HepG2 (cell line): ENCODE measurements around the gene BCKDHA. TPM values are rescaled to one million over a fixed set of nuclear protein-coding genes. Genes with fewer than 3 reads are reported as not detected.

Experiments used
- AGO2 ChIP-seq: fragments of 200-400 bp; formaldehyde crosslinking; optimal IDR thresholded peaks from 2 replicates; pipeline ENCODE3; 2017; ENCODE audit warnings: mild to moderate bottlenecking, low read depth, low read length, moderate library complexity
- ATF3 ChIP-seq: sonication (generic); formaldehyde crosslinking; IDR thresholded peaks from 2 replicates; pipeline ENCODE4 v1.4.0; 2020; ENCODE audit warnings: missing genetic modification reagents
- GABPA ChIP-seq, 2 experiments: IDR thresholded peaks; 2 replicates each; pipeline ENCODE4 v1.6.1; 2011 to 2016; ENCODE audit warnings: low read depth in 2 of 2, low read length in 1 of 2, missing biosample characterization in 1 of 2, missing genetic modification characterization in 1 of 2
- GFI1 ChIP-seq: sonication (generic); formaldehyde crosslinking; IDR thresholded peaks from 2 replicates; pipeline ENCODE4 v1.5.0; 2020; ENCODE audit warnings: missing genetic modification reagents, mild to moderate bottlenecking, borderline replicate concordance
- KDM2A ChIP-seq: sonication (generic); formaldehyde crosslinking; IDR thresholded peaks from 2 replicates; pipeline ENCODE4 v1.4.0; 2020; ENCODE audit warnings: low read depth, missing genetic modification reagents, borderline replicate concordance
- KLF13 ChIP-seq: sonication (generic); formaldehyde crosslinking; IDR thresholded peaks from 2 replicates; pipeline ENCODE4 v1.4.0; 2020; ENCODE audit warnings: mild to moderate bottlenecking, missing genetic modification reagents
- MAFG ChIP-seq: sonication (generic); formaldehyde crosslinking; IDR thresholded peaks from 2 replicates; pipeline ENCODE4 v1.5.1; 2020; ENCODE audit warnings: mild to moderate bottlenecking, missing genetic modification reagents
- NFYC ChIP-seq: IDR thresholded peaks from 2 replicates; pipeline ENCODE4 v1.6.1; 2016; ENCODE audit warnings: missing genetic modification reagents, missing compliant biosample characterization
- NR3C1 ChIP-seq: sonication (generic); formaldehyde crosslinking; IDR thresholded peaks from 2 replicates; pipeline ENCODE4 v1.4.0; 2020; ENCODE audit warnings: missing genetic modification reagents
- POGK ChIP-seq: sonication (generic); formaldehyde crosslinking; conservative IDR thresholded peaks from 2 replicates; pipeline ENCODE4 v1.8.0; 2022; ENCODE audit warnings: mild to moderate bottlenecking, moderate library complexity, missing genetic modification reagents
- RARG ChIP-seq: sonication (generic); formaldehyde crosslinking; IDR thresholded peaks from 2 replicates; pipeline ENCODE4 v1.4.0; 2020; ENCODE audit warnings: low read depth, mild to moderate bottlenecking, missing genetic modification reagents
- ZBTB25 ChIP-seq: IDR thresholded peaks from 2 replicates; pipeline ENCODE4 v1.6.1; 2018; ENCODE audit warnings: missing genetic modification reagents
- ZFP36 ChIP-seq: fragments of 150-350 bp; IDR thresholded peaks from 2 replicates; pipeline ENCODE4 v1.6.1; 2018; ENCODE audit warnings: borderline replicate concordance, low read length, low read depth; ENCODE audit not compliant: partially characterized antibody
- ZFP62 ChIP-seq: sonication (generic); formaldehyde crosslinking; IDR thresholded peaks from 2 replicates; pipeline ENCODE4 v1.4.0; 2020; ENCODE audit warnings: missing genetic modification reagents
- ZNF280B ChIP-seq: sonication (generic); formaldehyde crosslinking; IDR thresholded peaks from 2 replicates; pipeline ENCODE4 v1.5.0; 2020; ENCODE audit warnings: missing genetic modification reagents, mild to moderate bottlenecking, borderline replicate concordance
- ZNF3 ChIP-seq: IDR thresholded peaks from 2 replicates; pipeline ENCODE4 v1.7.0; 2017; ENCODE audit warnings: inconsistent platforms
- ZNF556 ChIP-seq: sonication (generic); formaldehyde crosslinking; IDR thresholded peaks from 2 replicates; pipeline ENCODE4 v1.4.0; 2020; ENCODE audit warnings: mild to moderate bottlenecking, missing genetic modification reagents, borderline replicate concordance
- ZNF687 ChIP-seq: sonication (generic); formaldehyde crosslinking; IDR thresholded peaks from 2 replicates; pipeline ENCODE4 v1.5.1; 2020; ENCODE audit warnings: mild to moderate bottlenecking, missing genetic modification reagents, moderate library complexity
- ZNF788 ChIP-seq: sonication (generic); formaldehyde crosslinking; IDR thresholded peaks from 2 replicates; pipeline ENCODE4 v1.5.0; 2020; ENCODE audit warnings: mild to moderate bottlenecking, missing genetic modification reagents, borderline replicate concordance
- polyA plus RNA-seq, 8 experiments: library from polyadenylated mRNA; depleted of rRNA in 3 of 8; stranded (reverse) in 7 of 8; unstranded in 1 of 8; fragments of >200 nt; fragmentation: Illumina TruSeq in 4 of 8; extraction: Trizol in 4 of 8; gene quantifications; 2 replicates each; pipeline versions ENCODE4 v1.2.1 to v1.2.3, GENCODE V29; 2011 to 2016; ENCODE audit warnings: low read depth in 4 of 8, missing spikeins in 1 of 8, mixed read lengths in 1 of 8; ENCODE audit not compliant: insufficient read depth in 1 of 8
- total RNA-seq, 5 experiments: library from RNA; depleted of rRNA; stranded (reverse); fragments of >200 nt; fragmentation: Illumina TruSeq; extraction: Trizol; gene quantifications; 2 replicates each; pipeline ENCODE4 v1.2.3, GENCODE V29; 2016; ENCODE audit warnings: low read depth in 1 of 5

Gene BCKDHA
- total and polyA plus RNA-seq, 2 of the 13 experiments (the other 11 are each of a cell fraction or from before 2014, with no cell fraction given), result 11.8 to 31.5 TPM

- TF ChIP-seq ZNF280B (no peak), ZNF3 (CRISPR knock-in tag) (no peak), ZNF556 (CRISPR knock-in tag) (no peak), ATF3 (CRISPR knock-in tag) (no peak), ZBTB25 (CRISPR knock-in tag) (no peak), ZFP36 (no peak), MAFG (CRISPR knock-in tag) (no peak), NFYC (CRISPR knock-in tag) (no peak), NR3C1 (CRISPR knock-in tag) (no peak), GFI1 (CRISPR knock-in tag) (no peak), ZFP62 (CRISPR knock-in tag) (no peak), AGO2 (no peak), GABPA (IDR thresholded peaks at IDR 0.05; ENCODE audit: low read depth, low read length) (peak; percentile 29; the same call in 1 of the 2 replicates), GABPA (CRISPR knock-in tag; IDR thresholded peaks at IDR 0.05; ENCODE audit: low read depth) (peak; percentile 84), RARG (CRISPR knock-in tag) (no peak), KLF13 (no peak), POGK (no peak), ZNF687 (CRISPR knock-in tag) (peak; percentile 49), KDM2A (CRISPR knock-in tag) (no peak), ZNF788 (peak; percentile 37; the same call in 1 of the 2 replicates)
Observed at GRCh38 chr19:41424335-41425173, 26.9 kb downstream of the BCKDHA start (continued).
